Measurements from ENCODE around the gene NETO1. TPM values are rescaled to one million over a fixed set of nuclear protein-coding genes. Genes with fewer than 3 reads are reported as not detected.

NETO1 gene
- total and polyA plus RNA-seq, 4 donors = not detected

- no peak for DNase-seq (ENCODE audit: low spot score)
- Histone ChIP-seq H3K36me3 (ENCODE audit: control insufficient read depth in 4 of 4, insufficient read depth in 3 of 4, low read depth in 1 of 4, low read length in 3 of 4) (no peaks in the 10 kb centered on the region), H3K27me3 (ENCODE audit: control insufficient read depth in 4 of 4, insufficient read depth in 4 of 4, low read length in 3 of 4) (peaks cover 0 to 2% (median 0%) of the 10 kb centered on the region in 4 donors), H3K4me3 (ENCODE audit: low read depth in 1 of 3, low read length in 3 of 3) (no peak overlapping the region), H3K9ac (ENCODE audit: low read depth in 1 of 2, low read length in 2 of 2) (no peak overlapping the region), H3K9me3 (ENCODE audit: control insufficient read depth in 4 of 4, low read length in 3 of 4) (no peaks in the 10 kb centered on the region), H3K4me1 (ENCODE audit: control insufficient read depth in 4 of 4, insufficient read depth in 4 of 4, low read length in 3 of 4) (no peaks in the 10 kb centered on the region), H3K27ac (ENCODE audit: low read depth in 1 of 2, low read length in 2 of 2) (no peak overlapping the region)
- 64% methylated on average over 1 of the region's 1 CpG for WGBS
- no peak for TF ChIP-seq EGR1 (IDR thresholded peaks at IDR 0.05; ENCODE audit: low read depth in 2 of 2)
- no peak for TF ChIP-seq TAF1 (conservative IDR thresholded peaks at IDR 0.05)
- no peak for TF ChIP-seq NR2F2 (IDR thresholded peaks at IDR 0.05)
- TF ChIP-seq GABPA (IDR thresholded peaks at IDR 0.05 in 1 of 2, conservative IDR thresholded peaks at IDR 0.05 in 1 of 2) = no peak
- no peak for TF ChIP-seq MAX (IDR thresholded peaks at IDR 0.05)
- no peak for TF ChIP-seq JUND (IDR thresholded peaks at IDR 0.05)
- no peak for TF ChIP-seq RXRA (IDR thresholded peaks at IDR 0.05)
- TF ChIP-seq, protein P1, sequence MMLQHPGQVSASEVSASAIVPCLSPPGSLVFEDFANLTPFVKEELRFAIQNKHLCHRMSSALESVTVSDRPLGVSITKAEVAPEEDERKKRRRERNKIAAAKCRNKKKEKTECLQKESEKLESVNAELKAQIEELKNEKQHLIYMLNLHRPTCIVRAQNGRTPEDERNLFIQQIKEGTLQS (IDR thresholded peaks at IDR 0.05) = no peak
- TF ChIP-seq SP1 (IDR thresholded peaks at IDR 0.05) = no peak
Observed at GRCh38 chr18:72742002-72742401, 125.8 kb downstream of the NETO1 start.

GRCh38 chr18:72738136-72738535, 129.7 kb downstream of the NETO1 start:
- Histone ChIP-seq H3K4me1 (ENCODE audit: control insufficient read depth in 4 of 4, insufficient read depth in 4 of 4, low read length in 3 of 4) (no peaks in the 10 kb centered on the region), H3K27me3 (ENCODE audit: control insufficient read depth in 4 of 4, insufficient read depth in 4 of 4, low read length in 3 of 4) (no peaks in the 10 kb centered on the region), H3K4me3 (ENCODE audit: low read depth in 1 of 3, low read length in 3 of 3) (no peak overlapping the region), H3K9ac (ENCODE audit: low read depth in 1 of 2, low read length in 2 of 2) (no peak overlapping the region), H3K9me3 (ENCODE audit: control insufficient read depth in 4 of 4, low read length in 3 of 4) (no peaks in the 10 kb centered on the region), H3K36me3 (ENCODE audit: control insufficient read depth in 4 of 4, insufficient read depth in 3 of 4, low read depth in 1 of 4, low read length in 3 of 4) (no peaks in the 10 kb centered on the region), H3K27ac (ENCODE audit: low read depth in 1 of 2, low read length in 2 of 2) (no peak overlapping the region)
- WGBS = 68% methylated on average over 4 of the region's 4 CpGs
- no peak for DNase-seq (ENCODE audit: low spot score)
- TF ChIP-seq HNF4A (conservative IDR thresholded peaks at IDR 0.05) (no peak), RXRA (IDR thresholded peaks at IDR 0.05) (no peak), NR2F2 (IDR thresholded peaks at IDR 0.05) (no peak), SP1 (IDR thresholded peaks at IDR 0.05) (no peak), GABPA (IDR thresholded peaks at IDR 0.05 in 1 of 2, conservative IDR thresholded peaks at IDR 0.05 in 1 of 2) (no peak), EGR1 (IDR thresholded peaks at IDR 0.05; ENCODE audit: low read depth in 2 of 2) (no peak), FOXA2 (IDR thresholded peaks at IDR 0.05) (no peak), MAX (IDR thresholded peaks at IDR 0.05) (no peak), FOXA1 (IDR thresholded peaks at IDR 0.05) (no peak), ZBTB33 (IDR thresholded peaks at IDR 0.05) (no peak), CTCF (IDR thresholded peaks at IDR 0.05; ENCODE audit: low read depth, low read length, missing input control) (no peak), RAD21 (IDR thresholded peaks at IDR 0.05) (no peak), JUND (IDR thresholded peaks at IDR 0.05) (no peak), TAF1 (conservative IDR thresholded peaks at IDR 0.05) (no peak), YY1 (IDR thresholded peaks at IDR 0.05) (no peak), HNF4G (IDR thresholded peaks at IDR 0.05) (no peak)
- TF ChIP-seq, protein P2, sequence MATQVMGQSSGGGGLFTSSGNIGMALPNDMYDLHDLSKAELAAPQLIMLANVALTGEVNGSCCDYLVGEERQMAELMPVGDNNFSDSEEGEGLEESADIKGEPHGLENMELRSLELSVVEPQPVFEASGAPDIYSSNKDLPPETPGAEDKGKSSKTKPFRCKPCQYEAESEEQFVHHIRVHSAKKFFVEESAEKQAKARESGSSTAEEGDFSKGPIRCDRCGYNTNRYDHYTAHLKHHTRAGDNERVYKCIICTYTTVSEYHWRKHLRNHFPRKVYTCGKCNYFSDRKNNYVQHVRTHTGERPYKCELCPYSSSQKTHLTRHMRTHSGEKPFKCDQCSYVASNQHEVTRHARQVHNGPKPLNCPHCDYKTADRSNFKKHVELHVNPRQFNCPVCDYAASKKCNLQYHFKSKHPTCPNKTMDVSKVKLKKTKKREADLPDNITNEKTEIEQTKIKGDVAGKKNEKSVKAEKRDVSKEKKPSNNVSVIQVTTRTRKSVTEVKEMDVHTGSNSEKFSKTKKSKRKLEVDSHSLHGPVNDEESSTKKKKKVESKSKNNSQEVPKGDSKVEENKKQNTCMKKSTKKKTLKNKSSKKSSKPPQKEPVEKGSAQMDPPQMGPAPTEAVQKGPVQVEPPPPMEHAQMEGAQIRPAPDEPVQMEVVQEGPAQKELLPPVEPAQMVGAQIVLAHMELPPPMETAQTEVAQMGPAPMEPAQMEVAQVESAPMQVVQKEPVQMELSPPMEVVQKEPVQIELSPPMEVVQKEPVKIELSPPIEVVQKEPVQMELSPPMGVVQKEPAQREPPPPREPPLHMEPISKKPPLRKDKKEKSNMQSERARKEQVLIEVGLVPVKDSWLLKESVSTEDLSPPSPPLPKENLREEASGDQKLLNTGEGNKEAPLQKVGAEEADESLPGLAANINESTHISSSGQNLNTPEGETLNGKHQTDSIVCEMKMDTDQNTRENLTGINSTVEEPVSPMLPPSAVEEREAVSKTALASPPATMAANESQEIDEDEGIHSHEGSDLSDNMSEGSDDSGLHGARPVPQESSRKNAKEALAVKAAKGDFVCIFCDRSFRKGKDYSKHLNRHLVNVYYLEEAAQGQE (IDR thresholded peaks at IDR 0.05) = no peak
- TF ChIP-seq, protein P1 (IDR thresholded peaks at IDR 0.05) = no peak
